Keratinocyte (primary cell): Measurements from ENCODE around the gene BCL11B. TPM values are rescaled to one million over a fixed set of nuclear protein-coding genes. Genes with fewer than 3 reads are reported as not detected.
"Not testable (repeated sequence)": the region's sequence is repeated elsewhere in the genome, so short reads cannot be mapped to it uniquely, and the experiment has no call there.

Experiments
- DNase-seq: peaks from one replicate; pipeline ENCODE4 v3.0.0-alpha.2; 2011; ENCODE audit warnings: low read depth, missing footprints, low spot score
- FAIRE-seq: peaks from 2 replicates; lab custom pipeline; 2011; peaks lifted over from hg19 to GRCh38; lab: Jason Lieb, UNC
- H2AFZ ChIP-seq: 2 replicates; pipeline ENCODE4 v1.6.0; 2012; ENCODE audit warnings: low read length, control low read depth, inconsistent platforms; ENCODE audit not compliant: control insufficient read depth
- H3K27ac ChIP-seq: 2 replicates; pipeline ENCODE4 v1.5.1; 2011; ENCODE audit warnings: low read length; ENCODE audit not compliant: control insufficient read depth, insufficient read depth
- H3K27me3 ChIP-seq: 3 replicates; pipeline ENCODE4 v1.6.0; 2011; ENCODE audit warnings: low read length; ENCODE audit not compliant: control insufficient read depth, insufficient read depth; ENCODE audit errors: extremely low read depth
- H3K36me3 ChIP-seq, 2 experiments: 2 replicates in 1 of 2; 3 replicates in 1 of 2; pipeline ENCODE4 v1.5.1; 2011; ENCODE audit warnings: low read length in 2 of 2, mild to moderate bottlenecking in 1 of 2; ENCODE audit not compliant: control insufficient read depth in 2 of 2, insufficient read depth in 2 of 2; ENCODE audit errors: extremely low read depth in 1 of 2
- H3K4me1 ChIP-seq: 3 replicates; pipeline ENCODE4 v1.5.1; 2011; ENCODE audit warnings: low read length; ENCODE audit not compliant: control insufficient read depth, insufficient read depth; ENCODE audit errors: extremely low read depth
- H3K4me2 ChIP-seq: 3 replicates; pipeline ENCODE4 v1.6.0; 2011; ENCODE audit warnings: low read depth, low read length; ENCODE audit not compliant: control insufficient read depth, insufficient read depth; ENCODE audit errors: extremely low read depth
- H3K4me3 ChIP-seq, 3 experiments: fragments of 200-600 bp in 1 of 3; sonication (generic) in 1 of 3; 2 replicates in 2 of 3; 3 replicates in 1 of 3; pipeline ENCODE4 v1.5.1; 2011 to 2016; ENCODE audit warnings: low read length in 3 of 3, mild to moderate bottlenecking in 3 of 3, control low read depth in 2 of 3, inconsistent platforms in 1 of 3, low read depth in 1 of 3, mixed read lengths in 1 of 3, mixed run types in 1 of 3, moderate library complexity in 1 of 3; ENCODE audit not compliant: control insufficient read depth in 2 of 3, insufficient read depth in 2 of 3; ENCODE audit errors: extremely low read depth in 1 of 3
- H3K79me2 ChIP-seq: 2 replicates; pipeline ENCODE4 v1.6.0; 2012; ENCODE audit warnings: low read length; ENCODE audit not compliant: control insufficient read depth, insufficient read depth
- H3K9ac ChIP-seq: 3 replicates; pipeline ENCODE4 v1.6.0; 2011; ENCODE audit warnings: low read length; ENCODE audit not compliant: control insufficient read depth, insufficient read depth; ENCODE audit errors: extremely low read depth
- H3K9me1 ChIP-seq: 3 replicates; pipeline ENCODE4 v1.6.0; 2011; ENCODE audit warnings: low read length; ENCODE audit not compliant: control insufficient read depth, insufficient read depth; ENCODE audit errors: extremely low read depth
- H3K9me3 ChIP-seq: 2 replicates; pipeline ENCODE4 v1.5.1; 2012; ENCODE audit warnings: low read depth, low read length; ENCODE audit not compliant: control insufficient read depth
- H4K20me1 ChIP-seq: 3 replicates; pipeline ENCODE4 v1.6.0; 2011; ENCODE audit warnings: low read length; ENCODE audit not compliant: control insufficient read depth, insufficient read depth; ENCODE audit errors: extremely low read depth
- EZH2 ChIP-seq: IDR thresholded peaks from one replicate; pipeline ENCODE4 v1.6.1; 2012; ENCODE audit warnings: inconsistent platforms, mild to moderate bottlenecking, low read length, moderate library complexity
- dilution Hi-C: fragments of 300-500 bp; cut with MboI; formaldehyde crosslinking; loops from one replicate; pipeline ENCODE4 v1.7.0; 2020; ENCODE audit warnings: low sequenced_read_pairs; ENCODE audit not compliant: extremely low pct_ligation_motif_present
- polyA plus RNA-seq, 5 experiments: library from polyadenylated mRNA; depleted of rRNA in 3 of 5; stranded (reverse) in 3 of 5; stranded (forward) in 1 of 5; unstranded in 1 of 5; fragments of >200 nt; gene quantifications; 1 replicate in 1 of 5; 2 replicates in 3 of 5; 3 replicates in 1 of 5; pipeline versions ENCODE4 v1.2.1 to v1.2.3, GENCODE V29; 2011 to 2012; ENCODE audit warnings: missing spikeins in 2 of 5, low read depth in 1 of 5, low replicate concordance in 1 of 5
- TF ChIP-seq, protein P1 (sequence below), 3 experiments: IDR thresholded peaks in 1 of 3; conservative IDR thresholded peaks in 1 of 3; optimal IDR thresholded peaks in 1 of 3; 2 replicates in 2 of 3; 3 replicates in 1 of 3; pipeline versions ENCODE3 to v1.5.1; 2011; ENCODE audit warnings: low read length in 3 of 3, mild to moderate bottlenecking in 3 of 3, moderate library complexity in 2 of 3, control low read depth in 1 of 3, inconsistent platforms in 1 of 3; ENCODE audit not compliant: insufficient read depth in 2 of 3; ENCODE audit errors: extremely low read depth in 1 of 3

Gene BCL11B
- polyA plus RNA-seq, 1 donor (not counting 4 experiments of a cell fraction or from before 2014, with no cell fraction given): 5.2 TPM

DNA sequence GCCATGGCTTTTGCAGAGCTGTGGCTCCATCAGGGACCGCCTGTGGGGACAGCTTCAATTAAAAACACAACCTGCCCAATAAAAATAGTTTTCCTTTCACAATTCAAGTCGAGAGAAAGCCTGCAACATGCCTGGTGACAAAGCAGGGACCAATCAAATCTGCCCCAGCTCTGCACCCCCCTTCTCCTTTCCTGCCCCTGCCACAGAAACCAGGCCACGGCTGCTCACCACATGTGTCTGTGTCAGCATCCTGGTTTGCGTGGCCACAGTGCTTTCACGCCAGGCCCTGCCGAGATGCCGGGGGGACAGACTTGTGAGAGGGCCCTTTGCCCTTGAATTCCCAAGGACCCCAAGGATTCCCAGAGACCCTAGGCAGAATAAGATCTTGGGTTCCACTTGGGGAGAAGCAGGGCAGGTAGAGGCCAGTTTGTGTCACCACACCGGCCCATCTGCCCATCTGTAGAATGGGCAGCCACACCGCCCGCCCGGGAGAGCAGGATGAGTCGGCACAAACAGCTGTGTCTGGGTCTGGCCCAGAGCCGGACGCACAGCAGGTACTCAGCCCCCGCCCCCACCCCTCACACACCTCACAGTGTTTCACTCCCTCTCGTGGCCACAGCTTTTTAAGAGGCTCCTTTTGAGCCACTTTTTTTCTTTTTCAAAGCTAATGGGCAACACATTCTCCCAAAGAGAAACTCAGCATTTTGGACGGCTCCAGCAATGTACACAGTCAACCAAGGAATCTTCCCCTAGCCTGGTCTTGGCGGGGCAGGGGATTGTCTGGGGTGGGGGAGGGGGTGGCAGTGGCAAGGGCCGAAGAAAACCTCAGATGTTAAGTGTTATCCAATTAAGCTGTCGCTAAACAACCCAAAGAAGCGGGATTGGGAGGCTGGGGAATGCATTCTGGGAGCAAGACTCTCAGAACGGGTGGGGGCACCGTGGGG lies 41.5 kb downstream of the BCL11B start:
- H3K9ac ChIP-seq: no peak overlapping the region
- H3K4me3 ChIP-seq: no peak overlapping the region
- dilution Hi-C loops: no loop called here
- H3K36me3 ChIP-seq: peaks cover 14% of the 10 kb centered on the region in 2 experiments
- no peak overlapping the region for H2AFZ ChIP-seq
- H3K9me3 ChIP-seq: no peaks in the 10 kb centered on the region
- no peak overlapping the region for H3K4me2 ChIP-seq
- H3K27me3 ChIP-seq: no peaks in the 10 kb centered on the region
- peak overlapping the region; percentile 16 for H3K27ac ChIP-seq
- TF ChIP-seq, protein P1, sequence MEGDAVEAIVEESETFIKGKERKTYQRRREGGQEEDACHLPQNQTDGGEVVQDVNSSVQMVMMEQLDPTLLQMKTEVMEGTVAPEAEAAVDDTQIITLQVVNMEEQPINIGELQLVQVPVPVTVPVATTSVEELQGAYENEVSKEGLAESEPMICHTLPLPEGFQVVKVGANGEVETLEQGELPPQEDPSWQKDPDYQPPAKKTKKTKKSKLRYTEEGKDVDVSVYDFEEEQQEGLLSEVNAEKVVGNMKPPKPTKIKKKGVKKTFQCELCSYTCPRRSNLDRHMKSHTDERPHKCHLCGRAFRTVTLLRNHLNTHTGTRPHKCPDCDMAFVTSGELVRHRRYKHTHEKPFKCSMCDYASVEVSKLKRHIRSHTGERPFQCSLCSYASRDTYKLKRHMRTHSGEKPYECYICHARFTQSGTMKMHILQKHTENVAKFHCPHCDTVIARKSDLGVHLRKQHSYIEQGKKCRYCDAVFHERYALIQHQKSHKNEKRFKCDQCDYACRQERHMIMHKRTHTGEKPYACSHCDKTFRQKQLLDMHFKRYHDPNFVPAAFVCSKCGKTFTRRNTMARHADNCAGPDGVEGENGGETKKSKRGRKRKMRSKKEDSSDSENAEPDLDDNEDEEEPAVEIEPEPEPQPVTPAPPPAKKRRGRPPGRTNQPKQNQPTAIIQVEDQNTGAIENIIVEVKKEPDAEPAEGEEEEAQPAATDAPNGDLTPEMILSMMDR (optimal IDR thresholded peaks at IDR 0.05 in 1 of 3, IDR thresholded peaks at IDR 0.05 in 1 of 3, conservative IDR thresholded peaks at IDR 0.05 in 1 of 3; ENCODE audit: extremely low read depth in 1 of 3, insufficient read depth in 2 of 3, low read length in 3 of 3): peak; percentile 22 to 60 (median 27)
- no peak for TF ChIP-seq EZH2
- H3K9me1 ChIP-seq: peaks cover 3% of the 10 kb centered on the region
- FAIRE-seq (no peak), DNase-seq (no peak)
- peaks cover 91% of the 10 kb centered on the region for H3K79me2 ChIP-seq
- no peaks in the 10 kb centered on the region for H4K20me1 ChIP-seq
- H3K4me1 ChIP-seq: peaks cover 10% of the 10 kb centered on the region

DNA sequence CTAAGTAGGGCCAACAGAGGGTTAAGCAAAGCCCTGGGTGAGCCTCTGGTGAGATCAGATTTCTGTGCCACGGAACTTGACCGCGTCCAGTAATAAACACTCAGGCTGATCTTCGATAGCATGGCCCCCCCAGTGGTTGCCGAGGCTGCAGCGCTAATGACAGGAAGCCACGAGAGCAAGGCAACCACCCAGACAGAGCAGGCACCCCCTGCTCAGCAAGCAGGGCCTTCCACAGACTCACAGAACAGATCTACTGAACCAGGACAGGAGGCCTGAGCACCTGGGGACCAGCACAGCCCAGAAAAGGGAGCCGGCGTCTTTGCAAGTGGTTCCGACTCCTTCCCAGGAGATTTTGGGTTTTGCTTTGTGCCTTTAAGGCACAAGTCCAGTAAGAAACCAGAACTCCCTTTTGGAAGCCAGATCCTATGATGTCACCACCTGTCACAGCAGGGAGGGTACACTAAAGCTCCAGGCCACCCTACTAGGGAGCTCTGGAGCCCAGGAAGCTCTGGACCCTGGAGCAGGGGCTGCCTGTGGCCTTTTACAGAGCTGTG lies 42.3 kb downstream of the BCL11B start:
- Histone ChIP-seq H3K4me1 (peaks cover 10% of the 10 kb centered on the region), H4K20me1 (no peaks in the 10 kb centered on the region), H3K79me2 (peaks cover 93% of the 10 kb centered on the region), H3K36me3 (peaks cover 17 to 20% of the 10 kb centered on the region in 2 experiments), H3K4me2 (no peak overlapping the region), H3K27ac (no peak overlapping the region), H3K27me3 (no peaks in the 10 kb centered on the region), H3K4me3 (no peak overlapping the region), H3K9ac (no peak overlapping the region), H3K9me1 (peaks cover 3% of the 10 kb centered on the region), H2AFZ (no peak overlapping the region), H3K9me3 (no peaks in the 10 kb centered on the region)
- no peak for DNase-seq
- FAIRE-seq: no peak
- no peak for TF ChIP-seq EZH2
- TF ChIP-seq, protein P1 (optimal IDR thresholded peaks at IDR 0.05 in 1 of 3, IDR thresholded peaks at IDR 0.05 in 1 of 3, conservative IDR thresholded peaks at IDR 0.05 in 1 of 3; ENCODE audit: extremely low read depth in 1 of 3, insufficient read depth in 2 of 3, low read length in 3 of 3): no peak
- dilution Hi-C loops: no loop called here

DNA sequence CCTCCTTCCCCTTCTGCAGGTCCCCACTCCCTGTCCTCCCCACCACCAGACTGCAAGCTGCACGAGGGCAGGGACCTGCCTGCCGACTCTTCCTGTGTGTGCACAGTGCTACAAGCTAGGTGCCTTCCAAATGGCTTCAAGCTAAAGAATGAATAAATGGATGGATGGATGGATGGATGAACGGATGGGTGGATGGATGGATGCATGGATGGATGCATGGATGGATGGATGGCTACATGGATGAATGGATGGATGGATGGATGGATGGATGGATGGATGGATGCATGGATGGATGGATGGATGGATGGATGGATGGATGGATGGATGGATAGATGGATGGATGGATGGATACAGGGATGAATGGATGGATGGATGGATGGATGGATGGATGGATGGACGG lies 43.2 kb downstream of the BCL11B start:
- dilution Hi-C loops, H3K4me1 ChIP-seq, FAIRE-seq, H3K9ac ChIP-seq, H3K27me3 ChIP-seq, H3K9me3 ChIP-seq, H3K27ac ChIP-seq, DNase-seq, H3K4me2 ChIP-seq, H3K9me1 ChIP-seq, H3K4me3 ChIP-seq, H2AFZ ChIP-seq, H4K20me1 ChIP-seq: not testable (repeated sequence)
- Histone ChIP-seq H3K79me2 (peaks cover 95% of the 10 kb centered on the region), H3K36me3 (peaks cover 19 to 23% of the 10 kb centered on the region in 2 experiments)
